Eye (tissue), 1 donor: Measurements from ENCODE around the gene SPPL2C.

Source experiments
- DNase-seq: peaks from one replicate; pipeline ENCODE4 v3.0.0-alpha.2; 2015

The SPPL2C gene, protein sequence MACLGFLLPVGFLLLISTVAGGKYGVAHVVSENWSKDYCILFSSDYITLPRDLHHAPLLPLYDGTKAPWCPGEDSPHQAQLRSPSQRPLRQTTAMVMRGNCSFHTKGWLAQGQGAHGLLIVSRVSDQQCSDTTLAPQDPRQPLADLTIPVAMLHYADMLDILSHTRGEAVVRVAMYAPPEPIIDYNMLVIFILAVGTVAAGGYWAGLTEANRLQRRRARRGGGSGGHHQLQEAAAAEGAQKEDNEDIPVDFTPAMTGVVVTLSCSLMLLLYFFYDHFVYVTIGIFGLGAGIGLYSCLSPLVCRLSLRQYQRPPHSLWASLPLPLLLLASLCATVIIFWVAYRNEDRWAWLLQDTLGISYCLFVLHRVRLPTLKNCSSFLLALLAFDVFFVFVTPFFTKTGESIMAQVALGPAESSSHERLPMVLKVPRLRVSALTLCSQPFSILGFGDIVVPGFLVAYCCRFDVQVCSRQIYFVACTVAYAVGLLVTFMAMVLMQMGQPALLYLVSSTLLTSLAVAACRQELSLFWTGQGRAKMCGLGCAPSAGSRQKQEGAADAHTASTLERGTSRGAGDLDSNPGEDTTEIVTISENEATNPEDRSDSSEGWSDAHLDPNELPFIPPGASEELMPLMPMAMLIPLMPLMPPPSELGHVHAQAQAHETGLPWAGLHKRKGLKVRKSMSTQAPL

DNA sequence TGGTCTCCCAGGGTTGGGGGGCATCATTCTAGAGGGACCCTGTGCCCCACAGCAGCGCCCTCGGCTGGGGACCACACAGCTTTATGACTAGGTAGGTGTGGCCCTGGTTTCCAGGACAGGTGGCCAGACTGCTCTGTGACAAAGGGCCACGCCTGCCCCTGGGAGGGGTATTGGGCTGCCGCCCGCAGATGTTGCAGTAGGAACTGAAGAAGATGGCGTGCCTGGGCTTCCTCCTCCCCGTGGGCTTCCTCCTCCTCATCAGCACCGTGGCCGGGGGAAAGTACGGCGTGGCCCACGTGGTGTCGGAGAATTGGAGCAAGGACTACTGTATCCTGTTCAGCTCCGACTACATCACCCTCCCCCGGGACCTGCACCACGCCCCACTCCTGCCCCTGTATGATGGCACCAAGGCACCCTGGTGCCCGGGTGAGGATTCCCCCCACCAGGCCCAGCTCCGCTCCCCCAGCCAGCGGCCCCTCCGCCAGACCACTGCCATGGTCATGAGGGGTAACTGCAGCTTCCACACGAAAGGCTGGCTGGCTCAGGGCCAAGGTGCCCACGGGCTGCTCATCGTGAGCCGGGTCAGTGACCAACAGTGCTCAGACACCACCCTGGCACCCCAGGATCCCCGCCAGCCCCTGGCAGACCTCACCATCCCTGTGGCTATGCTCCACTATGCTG lies at the start of gene SPPL2C:
SPPL2C (plus strand) TSS at position 187 of the 681 bp plus-strand sequence; CDS start at position 213, 26 bp downstream.
- no peak for DNase-seq

DNA sequence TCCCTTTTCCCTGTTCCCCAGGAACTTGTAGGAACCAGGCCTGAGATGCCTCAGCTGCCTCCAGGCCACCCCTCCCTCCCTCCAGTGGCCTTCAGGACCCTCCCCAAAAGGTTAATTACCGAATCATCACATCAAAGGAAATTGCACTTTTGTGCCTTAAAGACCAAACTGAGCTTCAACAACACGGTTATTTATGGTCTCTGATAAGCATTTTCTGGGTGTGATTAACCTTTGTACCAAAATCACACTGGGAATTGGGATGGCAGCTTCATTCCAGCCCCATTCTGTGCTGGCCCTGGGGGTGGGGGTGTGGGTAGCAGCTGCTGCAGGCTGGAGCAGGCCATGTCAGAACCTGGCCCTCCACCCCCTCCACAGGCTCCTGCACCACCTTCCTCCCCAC lies 43.9 kb upstream of the SPPL2C start:
- DNase-seq, result no peak

DNA sequence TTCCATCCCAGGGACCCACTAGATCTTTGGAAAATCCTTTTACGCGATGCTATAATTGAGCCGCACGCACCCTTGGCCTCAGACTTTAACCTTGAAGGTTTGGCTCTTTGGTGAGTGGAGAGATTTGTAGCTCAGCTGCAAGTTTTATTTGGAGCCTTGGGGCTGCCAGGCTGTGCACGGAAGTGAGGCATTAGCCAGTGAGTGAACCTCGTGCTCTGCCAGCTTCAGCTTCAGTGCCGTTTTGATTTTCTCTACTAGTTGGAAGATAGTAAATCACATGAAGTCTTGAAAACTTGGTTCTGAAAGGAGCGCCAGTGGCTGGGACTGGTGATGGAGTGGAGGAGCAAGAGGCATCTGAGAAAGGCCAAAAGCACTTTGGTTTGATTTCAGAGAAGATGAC lies 43.3 kb upstream of the SPPL2C start:
- DNase-seq, result no peak

DNA sequence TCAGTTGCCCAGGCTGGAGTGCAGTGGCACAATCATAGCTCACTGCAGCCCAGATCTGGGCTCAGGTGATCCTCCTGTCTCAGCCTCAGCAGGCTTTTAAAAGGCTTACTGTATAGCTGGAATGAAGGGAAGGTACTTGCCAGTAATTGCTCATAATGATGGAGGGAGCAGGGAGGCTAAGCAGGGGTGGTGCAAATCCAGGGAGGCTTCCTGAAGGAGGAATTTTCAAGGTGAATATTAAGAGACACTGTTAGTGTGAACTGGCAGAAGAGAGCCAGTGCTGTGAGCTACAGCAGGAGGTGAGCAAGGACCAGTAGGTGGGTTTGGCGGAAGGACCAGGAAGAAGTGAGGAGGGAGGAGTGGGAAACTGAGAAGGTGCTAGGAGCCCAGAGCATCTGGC lies 35.8 kb upstream of the SPPL2C start:
- DNase-seq, result no peak

DNA sequence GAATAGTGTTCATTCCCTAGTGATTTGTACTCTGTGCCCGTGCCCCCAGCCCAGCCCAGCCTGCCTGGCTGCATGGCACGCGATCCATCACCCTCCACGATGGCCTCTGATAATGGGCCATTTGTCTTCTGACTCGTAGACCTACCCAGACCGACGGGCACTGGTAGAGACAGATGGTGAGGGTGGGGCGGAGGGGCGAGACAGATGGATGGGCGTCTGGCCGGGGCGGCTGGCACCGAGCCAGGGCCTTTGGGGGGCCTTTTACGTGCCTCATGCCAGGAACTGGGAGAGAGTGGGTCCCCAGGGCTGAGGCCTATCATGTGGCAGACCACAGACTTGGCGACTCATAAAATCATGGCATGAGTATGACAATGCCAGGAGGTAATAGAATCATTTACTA lies 35.2 kb upstream of the SPPL2C start:
- no peak for DNase-seq

DNA sequence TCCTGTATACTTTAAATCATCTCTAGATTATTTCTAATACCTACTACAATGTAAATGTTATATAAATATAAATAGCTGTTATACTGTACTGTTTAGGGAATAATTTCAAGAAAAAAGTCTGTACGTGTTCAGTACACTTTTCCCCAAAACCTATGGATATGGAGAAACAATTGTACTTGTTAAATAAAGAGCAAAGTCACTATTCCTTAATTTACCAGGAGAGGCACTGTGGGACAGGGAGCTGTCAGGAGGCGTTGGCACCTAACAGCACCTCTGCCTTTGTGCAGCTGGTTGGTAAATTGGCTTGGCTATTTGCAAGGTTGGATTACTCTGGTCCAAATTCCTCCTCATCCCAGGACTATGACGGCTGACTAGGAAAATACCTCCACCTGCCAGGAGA lies 32.6 kb upstream of the SPPL2C start:
- no peak for DNase-seq

DNA sequence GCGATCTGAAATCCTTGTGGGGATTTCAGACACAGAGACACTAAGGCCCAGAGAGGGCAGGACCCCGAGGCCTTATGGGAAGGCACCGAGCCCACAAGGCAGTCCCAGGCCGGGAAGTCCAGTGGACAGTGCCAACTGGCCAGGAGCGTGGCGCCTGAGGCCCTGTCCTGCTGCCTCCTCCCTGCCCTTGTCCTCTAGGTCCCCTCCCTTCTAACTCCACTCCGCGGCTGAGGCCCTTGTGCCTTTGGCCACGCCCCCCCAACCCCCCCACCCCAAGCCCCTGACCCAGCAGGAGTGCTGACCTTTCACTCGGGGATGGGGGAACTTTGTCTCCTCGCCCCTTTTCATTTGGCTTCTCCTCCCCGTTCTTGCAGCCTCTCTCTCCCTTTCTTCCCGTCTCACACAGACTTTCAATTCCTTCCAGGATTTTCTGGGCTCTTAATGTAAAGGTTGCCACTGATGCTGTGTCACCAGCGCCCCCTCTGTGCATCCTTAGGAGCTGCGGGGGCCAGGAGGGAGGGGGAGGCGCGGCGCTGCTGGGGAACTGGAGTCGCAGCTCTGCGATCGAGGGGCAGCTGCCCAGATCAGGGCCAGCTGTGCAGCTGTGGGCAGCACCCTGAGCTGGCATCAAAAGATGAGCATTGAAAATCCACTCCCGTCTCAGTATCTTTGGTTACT lies 31.5 kb upstream of the SPPL2C start:
- peak; percentile 73 for DNase-seq

DNA sequence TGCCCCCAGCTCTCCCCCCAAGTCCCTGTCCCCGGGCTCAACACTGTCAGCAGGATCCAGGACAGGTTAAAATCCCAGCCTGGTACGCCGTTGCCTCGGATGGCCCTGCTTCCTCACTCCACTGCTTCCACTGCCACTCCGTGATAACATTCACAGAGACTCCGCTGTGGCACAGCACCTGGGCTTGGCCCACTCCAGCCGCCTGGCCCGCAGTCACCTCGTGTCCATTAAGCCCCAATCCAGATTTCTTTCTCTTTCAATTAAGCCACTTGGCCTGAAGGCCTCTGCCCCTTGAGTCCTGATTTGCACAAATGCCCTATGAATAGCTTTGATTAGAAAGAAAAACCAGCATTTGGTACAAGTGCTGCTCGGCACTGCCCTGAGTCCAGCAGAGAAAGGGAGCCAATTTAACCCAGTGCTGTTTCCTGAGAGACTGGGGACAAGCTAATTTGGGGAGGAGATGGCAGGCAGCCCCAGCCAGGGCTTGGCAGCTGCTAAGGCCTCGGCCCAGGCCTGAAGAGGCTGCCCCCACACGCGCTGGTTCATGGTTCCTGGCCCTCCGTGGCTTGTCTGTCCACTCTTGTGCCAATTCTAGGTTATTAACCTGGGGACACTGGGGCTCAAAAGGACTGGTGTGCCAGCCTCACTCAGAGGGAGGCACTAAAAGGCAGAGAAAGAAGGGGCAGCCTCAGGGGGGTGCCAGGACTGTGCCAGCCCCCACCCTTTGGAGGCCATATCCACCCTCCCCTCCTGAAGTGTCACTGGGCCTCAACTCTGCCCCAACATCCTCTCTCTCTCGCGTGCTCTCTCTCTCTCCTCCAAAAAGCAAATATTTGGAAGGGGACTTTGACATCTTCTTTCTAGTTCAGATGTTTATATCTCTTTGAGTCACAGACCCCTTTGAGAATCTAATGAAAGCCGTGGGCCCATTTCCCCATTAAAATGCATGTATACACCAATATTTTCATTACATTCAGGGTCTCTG lies 29.8 kb upstream of the SPPL2C start:
- DNase-seq, result no peak

DNA sequence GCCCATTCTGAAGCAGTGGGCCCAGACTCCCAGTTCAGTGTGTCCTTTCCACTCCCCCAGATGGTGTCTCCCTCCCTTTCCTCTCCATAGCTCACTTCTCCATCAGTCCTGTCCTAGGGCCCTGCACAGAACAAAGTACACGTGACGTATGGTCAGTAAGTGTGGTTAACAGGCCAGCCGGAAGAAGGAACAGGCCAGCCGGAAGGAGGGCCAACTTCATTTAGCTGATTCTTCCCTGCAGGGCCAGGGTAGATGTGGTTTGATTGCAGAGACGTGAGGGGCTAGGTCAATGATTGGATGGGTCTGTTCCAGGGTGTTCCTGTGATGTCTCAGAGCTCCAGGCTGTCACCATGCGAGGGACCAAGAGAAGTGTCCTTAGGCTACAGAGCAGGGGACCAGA lies 28.9 kb upstream of the SPPL2C start:
- DNase-seq, result no peak

DNA sequence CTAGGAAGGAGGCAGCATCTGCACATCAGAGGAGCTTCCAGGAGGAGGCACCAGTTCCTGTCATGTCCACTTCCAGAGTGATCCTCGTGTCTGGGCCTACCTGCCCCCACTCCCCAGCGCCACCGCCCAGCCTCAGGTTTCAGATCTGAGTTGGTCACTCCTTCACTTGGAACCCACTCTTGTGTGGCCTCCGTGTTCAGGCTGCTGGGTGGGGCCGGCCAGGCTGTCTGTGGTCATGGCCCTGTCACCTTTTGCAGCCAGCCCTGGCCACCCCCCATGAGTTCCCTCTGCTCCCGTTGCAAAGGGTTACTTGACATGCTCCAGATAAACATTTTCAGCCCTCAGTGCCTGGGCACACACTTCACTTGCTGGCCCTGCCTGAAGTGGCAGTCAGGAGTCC lies 26.6 kb upstream of the SPPL2C start:
- no peak for DNase-seq

DNA sequence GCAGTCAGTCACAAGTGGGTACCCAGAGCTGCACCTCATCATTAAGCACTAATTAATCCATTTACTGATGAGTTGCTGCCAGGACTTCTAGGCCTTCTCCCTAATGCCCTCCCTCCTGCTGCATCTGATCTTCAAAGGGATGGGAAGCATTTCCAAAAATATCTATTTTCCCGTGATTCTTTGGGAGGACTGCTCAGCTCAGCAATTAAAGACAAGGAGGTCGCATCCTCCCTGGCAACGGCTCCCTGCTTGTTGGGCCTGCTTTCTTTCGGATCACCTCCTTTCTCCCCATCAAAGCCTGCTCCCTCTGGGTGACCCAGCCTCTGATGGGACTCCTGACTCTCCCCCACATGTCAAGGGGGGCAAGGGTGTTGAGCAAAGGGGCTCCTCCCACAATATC lies 26.0 kb upstream of the SPPL2C start:
- DNase-seq, result no peak

DNA sequence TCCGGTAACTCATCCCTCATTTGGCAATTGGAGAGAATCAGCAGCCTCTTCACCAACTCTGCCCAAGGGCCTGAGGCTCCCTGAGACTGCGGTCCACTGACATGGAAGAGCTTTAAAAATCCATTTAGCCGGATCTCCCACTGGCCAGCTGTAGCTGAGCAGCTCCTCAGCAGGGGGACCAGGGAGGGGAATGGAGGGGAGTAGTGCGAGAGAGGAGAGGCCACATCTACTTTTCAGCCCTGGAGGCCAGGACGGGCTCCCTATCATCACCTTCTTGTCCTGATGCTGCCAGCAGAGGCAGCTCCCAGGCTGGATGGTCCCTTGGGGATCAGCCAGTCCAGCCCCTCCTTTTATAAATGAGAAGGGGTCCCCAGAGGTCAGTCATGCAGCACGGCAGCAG lies 25.0 kb upstream of the SPPL2C start:
- peak; percentile 63 for DNase-seq

DNA sequence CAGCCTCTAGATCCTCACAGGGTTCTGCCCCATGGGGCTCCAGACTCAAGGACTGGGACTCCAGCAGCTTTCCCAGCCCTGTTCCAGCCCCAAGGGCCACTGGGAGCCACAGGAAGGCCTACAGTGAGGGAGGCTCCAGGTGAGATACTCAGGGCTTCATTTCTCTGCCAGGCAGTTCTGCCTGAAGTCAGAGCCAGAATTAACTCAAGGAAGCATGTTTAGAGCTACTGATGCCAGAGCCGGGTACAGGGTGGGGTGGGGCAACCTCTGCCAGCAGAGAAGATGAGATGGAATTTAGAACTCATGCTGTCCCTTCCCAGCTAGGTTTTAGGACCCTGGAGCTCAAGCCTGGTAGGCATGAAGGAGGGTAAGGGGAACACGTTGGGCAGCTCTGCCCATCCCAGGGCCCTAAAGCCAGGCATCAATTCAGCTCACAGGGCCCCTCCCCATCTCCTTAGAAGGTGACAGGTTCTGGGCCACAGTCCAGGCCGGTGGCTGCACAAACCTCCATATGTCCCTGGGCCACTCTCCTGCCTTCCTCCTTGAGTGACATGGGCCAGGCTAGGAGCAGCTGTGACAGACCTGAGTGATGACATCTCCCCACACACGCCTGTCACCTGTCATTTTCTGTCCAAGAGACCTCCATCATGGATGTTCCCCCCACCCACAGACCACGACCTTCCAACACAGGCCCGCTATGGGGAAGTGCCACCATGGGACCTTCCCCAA lies 24.5 kb upstream of the SPPL2C start:
- DNase-seq, result no peak

DNA sequence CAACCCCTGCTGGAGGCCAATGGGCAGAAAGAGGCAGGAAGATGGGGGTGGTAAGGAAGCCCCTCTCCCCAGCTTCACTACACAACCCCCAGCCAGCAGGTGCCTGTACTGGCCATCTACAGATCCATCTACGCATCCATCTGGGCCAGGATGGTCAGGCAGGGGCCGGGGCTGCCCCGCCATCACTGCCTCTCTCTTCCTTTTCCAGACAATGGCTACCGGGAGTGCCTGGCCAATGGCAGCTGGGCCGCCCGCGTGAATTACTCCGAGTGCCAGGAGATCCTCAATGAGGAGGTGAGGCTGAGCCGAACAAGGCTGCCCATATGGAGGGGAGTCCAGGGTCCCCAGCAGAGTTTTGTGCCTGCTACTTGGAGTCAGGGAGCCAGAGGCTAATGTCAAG lies 23.5 kb upstream of the SPPL2C start:
- no peak for DNase-seq

DNA sequence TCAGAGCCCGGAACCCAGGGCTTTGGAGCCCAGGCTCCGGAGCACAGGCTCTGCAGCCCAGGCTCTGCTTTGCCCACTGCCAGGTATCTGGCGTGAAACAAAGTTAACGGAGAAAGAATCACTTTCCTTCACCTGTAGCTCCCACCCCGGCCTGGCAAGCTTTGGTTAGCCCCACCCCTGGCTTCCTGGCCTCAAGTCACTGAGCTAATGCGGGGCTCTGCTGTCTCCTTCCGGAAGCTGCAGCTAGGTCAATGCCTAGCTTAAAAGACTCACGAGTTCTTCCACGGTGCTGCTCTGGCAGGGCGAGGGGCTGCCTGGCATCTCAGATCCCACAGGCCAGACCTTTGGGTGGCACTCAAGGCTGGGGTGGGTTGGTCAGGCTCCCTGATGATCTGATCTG lies 21.1 kb upstream of the SPPL2C start:
- no peak for DNase-seq

DNA sequence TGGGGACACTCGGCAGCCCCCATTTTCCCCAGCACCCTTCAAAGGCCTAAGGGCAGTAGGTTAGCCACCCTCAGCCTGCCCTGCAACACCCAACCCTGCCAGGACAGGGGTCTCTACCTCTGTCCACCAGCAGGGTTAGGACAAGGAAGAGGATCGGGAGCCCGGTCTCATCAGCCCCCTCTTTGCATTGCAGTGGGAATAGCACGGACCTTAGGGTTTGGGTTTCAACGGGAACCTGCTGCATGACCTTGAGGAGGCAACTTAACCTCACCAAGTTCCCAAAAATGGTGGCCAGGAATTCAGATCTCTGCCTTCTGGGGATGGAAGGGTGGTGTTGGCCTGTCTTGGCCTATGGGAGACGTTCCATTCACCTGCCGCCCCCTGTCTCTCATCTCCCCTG lies 20.2 kb upstream of the SPPL2C start:
- no peak for DNase-seq

DNA sequence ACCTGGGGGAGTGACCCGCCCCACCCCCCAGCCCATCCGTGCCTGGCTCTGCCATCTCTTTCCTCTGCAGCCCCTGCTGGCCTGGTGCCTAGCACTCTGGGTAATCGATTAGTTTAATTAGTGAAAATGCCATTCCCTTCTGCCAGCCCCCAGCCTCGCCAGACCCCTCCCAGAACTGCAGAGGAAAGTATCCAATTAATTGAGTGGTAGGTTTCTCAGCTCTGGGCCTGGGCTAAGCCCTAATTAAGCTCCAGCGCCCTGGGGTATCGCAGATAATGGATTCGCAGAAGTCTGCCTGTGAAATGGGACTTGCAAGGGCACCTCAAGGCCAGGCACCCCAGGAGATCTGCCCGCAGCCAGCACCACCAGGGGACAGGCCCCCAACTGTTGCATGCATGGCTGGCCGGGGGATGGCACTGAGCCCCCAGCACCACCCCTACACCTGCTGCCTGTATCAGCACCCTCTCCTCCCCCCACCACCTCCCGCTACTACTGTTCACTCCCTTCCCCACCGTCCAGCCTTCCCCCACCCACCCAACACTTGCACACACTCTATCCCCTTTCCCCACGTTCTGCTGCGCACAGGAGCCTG lies 19.7 kb upstream of the SPPL2C start:
- peak; percentile 42 for DNase-seq

DNA sequence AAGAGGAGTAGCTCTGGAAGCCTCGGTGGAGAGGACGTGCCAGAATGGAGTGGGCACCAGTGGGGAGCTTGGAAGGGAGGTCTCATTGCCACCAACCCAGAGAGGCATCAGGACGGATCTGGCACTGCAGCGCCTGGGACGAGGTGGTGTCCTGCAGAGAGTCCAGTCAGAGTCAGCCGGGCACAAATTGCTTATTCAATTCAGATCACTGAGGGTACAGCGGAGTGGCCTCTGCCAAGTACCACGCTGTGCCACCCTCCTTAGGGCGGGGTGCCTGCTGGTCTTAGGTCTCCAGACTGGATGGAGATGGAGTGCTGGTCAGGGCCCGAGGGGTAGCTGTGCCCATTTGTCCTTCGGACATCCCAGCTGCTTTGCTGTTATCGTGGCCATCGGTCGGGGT lies 18.9 kb upstream of the SPPL2C start:
- no peak for DNase-seq

DNA sequence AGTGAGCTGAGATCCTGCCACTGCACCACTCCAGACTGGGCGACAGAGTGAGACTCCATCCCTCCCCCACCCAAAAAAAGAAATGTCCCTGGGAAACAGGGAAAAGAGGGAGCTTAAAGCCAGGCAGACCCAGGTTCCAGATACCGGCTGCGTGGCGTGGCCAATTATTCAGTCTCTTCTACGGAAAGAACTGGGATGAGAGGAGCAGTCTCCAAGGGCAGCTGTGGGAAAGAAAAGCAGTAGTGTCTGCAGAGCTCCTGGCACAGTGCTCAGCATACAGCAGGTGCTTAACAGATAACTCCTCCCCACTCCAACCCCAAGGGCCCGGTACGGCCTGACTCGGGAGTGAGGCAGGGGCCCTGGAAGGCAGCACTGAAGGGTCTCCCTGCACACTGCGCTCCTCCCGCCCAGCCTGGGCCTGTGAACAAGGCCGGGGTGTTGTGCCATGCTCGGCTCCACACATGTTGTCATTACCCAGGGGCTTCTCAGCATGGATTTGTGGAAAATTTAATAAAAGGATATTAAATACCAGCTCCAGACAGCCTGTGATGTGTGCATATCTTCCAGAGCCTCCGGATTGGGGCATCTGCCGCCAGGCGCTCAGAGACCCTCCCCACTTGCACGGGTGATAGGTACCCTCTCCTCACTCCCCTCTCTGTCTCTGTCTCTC lies 17.6 kb upstream of the SPPL2C start:
- no peak for DNase-seq

DNA sequence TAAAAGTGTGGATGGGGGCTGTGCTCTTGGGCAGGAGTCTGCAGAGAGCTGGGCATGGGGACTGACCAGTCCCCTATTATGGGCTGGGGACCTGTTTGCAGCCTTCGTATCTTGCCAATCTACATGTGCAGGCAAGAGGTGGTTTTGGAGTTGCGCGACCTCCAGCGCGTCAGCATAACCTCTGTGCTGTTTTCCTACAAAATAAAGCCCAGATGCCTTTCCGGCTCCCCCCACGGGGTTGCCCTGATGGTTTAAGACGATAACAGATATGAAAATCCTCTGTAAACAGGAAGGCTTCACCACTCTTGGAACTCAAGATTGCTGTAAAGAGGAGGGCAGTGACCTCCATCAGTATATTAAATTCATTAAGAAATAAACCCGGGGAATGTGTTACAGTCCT lies 16.5 kb upstream of the SPPL2C start:
- no peak for DNase-seq
